ENCODE results near the gene ANAPC4. TPM values are rescaled to one million over a fixed set of nuclear protein-coding genes. Genes with fewer than 3 reads are reported as not detected.

ANAPC4 gene
- total and polyA plus RNA-seq, 2 of the 4 experiments (the other 2 are of a cell fraction) = 12.4 to 18.3 TPM

GRCh38 chr4:25345744-25346143 lies 31.3 kb upstream of the ANAPC4 start:
- intact Hi-C loops (cut with micrococcal nuclease) = no loop called here
- no TSS peak for BruUV-seq (replicated peaks)
- TF ChIP-seq POLR2A (IDR thresholded peaks at IDR 0.05; ENCODE audit: low read depth, low read length) = no peak
- TF ChIP-seq BHLHE40 (IDR thresholded peaks at IDR 0.05; ENCODE audit: low read depth, low read length) = no peak
- no peak for TF ChIP-seq RCOR1 (IDR thresholded peaks at IDR 0.05; ENCODE audit: insufficient replicate concordance, low read length)
- no peak for TF ChIP-seq MXI1 (IDR thresholded peaks at IDR 0.05; ENCODE audit: borderline replicate concordance, low read depth, low read length)
- TF ChIP-seq CHD1 (IDR thresholded peaks at IDR 0.05; ENCODE audit: low read depth, low read length) = no peak
- no peak for TF ChIP-seq CTCF (conservative IDR thresholded peaks at IDR 0.05; ENCODE audit: low read depth, low read length)
- no peak for TF ChIP-seq FOS (IDR thresholded peaks at IDR 0.05; ENCODE audit: low read depth, low read length)
- no peak for TF ChIP-seq ELK1 (IDR thresholded peaks at IDR 0.05; ENCODE audit: borderline replicate concordance, low read depth, low read length)
- no peak for TF ChIP-seq MAFK (IDR thresholded peaks at IDR 0.05; ENCODE audit: low read depth, low read length)
- TF ChIP-seq NFE2L2 (IDR thresholded peaks at IDR 0.05; ENCODE audit: low read depth, low read length) = no peak
- TF ChIP-seq SMC3 (IDR thresholded peaks at IDR 0.05; ENCODE audit: low read depth, low read length) = no peak
- TF ChIP-seq CEBPB (IDR thresholded peaks at IDR 0.05; ENCODE audit: low read depth, low read length) = no peak
- TF ChIP-seq RFX5 (IDR thresholded peaks at IDR 0.05; ENCODE audit: low read depth, low read length) = no peak
- no peak for TF ChIP-seq RAD21 (IDR thresholded peaks at IDR 0.05; ENCODE audit: low read length)
- no peak for TF ChIP-seq USF2 (IDR thresholded peaks at IDR 0.05; ENCODE audit: low read depth, low read length)
- no peak for TF ChIP-seq MAZ (IDR thresholded peaks at IDR 0.05; ENCODE audit: borderline replicate concordance, low read depth, low read length)

More at GRCh38 chr4:25345744-25346143, 31.3 kb upstream of the ANAPC4 start:
- Histone ChIP-seq H2BK15ac (ENCODE audit: low read depth, low read length) (no peak overlapping the region), H3K23ac (ENCODE audit: low read depth, low read length) (no peak overlapping the region), H3K4me2 (ENCODE audit: low read depth, low read length) (no peak overlapping the region), H3K18ac (ENCODE audit: low read depth, low read length) (no peak overlapping the region), H2AFZ (replicated peaks; ENCODE audit: low read length, poor library complexity) (no peak overlapping the region), H2AK5ac (ENCODE audit: low read depth, low read length) (no peak overlapping the region), H4K20me1 (ENCODE audit: insufficient read depth, low read length) (no peaks in the 10 kb centered on the region), H3K4me3 (ENCODE audit: insufficient read depth, low read depth, low read length) (no peak overlapping the region), H3K27me3 (ENCODE audit: control insufficient read depth, insufficient read depth, low read length) (no peaks in the 10 kb centered on the region), H3K9me1 (ENCODE audit: insufficient read depth, low read length) (no peaks in the 10 kb centered on the region; the same call in 1 of the 2 replicates), H3K4me1 (ENCODE audit: control insufficient read depth, insufficient read depth, low read length) (no peaks in the 10 kb centered on the region), H3K14ac (replicated peaks; ENCODE audit: low read depth, low read length) (no peak overlapping the region; the same call in 1 of the 2 replicates), H3K36me3 (ENCODE audit: control insufficient read depth, insufficient read depth, low read length) (0 out of 2 replicates have a peak, but pooled peaks cover 2% of the 10 kb centered on the region), H3K4ac (ENCODE audit: low read depth, low read length) (no peak overlapping the region), H4K5ac (ENCODE audit: low read depth, low read length) (no peak overlapping the region), H4K8ac (ENCODE audit: low read depth in 2 of 2, low read length in 2 of 2) (no peak overlapping the region), H3K27ac (ENCODE audit: insufficient read depth, low read length) (no peak overlapping the region), H3K56ac (ENCODE audit: extremely low read depth, insufficient read depth, low read length) (no peak overlapping the region), H2AK9ac (replicated peaks; ENCODE audit: low read depth, low read length, poor library complexity) (no peak overlapping the region), H3K9me3 (ENCODE audit: control insufficient read depth, insufficient read depth, low read length) (no peaks in the 10 kb centered on the region), H2BK5ac (ENCODE audit: low read depth, low read length, poor library complexity, severe bottlenecking) (no peak overlapping the region), H2BK20ac (ENCODE audit: low read depth, low read length) (no peak overlapping the region), H3K9ac (ENCODE audit: low read depth, low read length) (no peak overlapping the region), H4K91ac (ENCODE audit: insufficient read depth, low read depth, low read length) (no peak overlapping the region), H2BK120ac (ENCODE audit: low read depth, low read length) (no peak overlapping the region), H3K79me1 (ENCODE audit: low read depth in 1 of 2, low read length in 2 of 2) (peaks cover 0 to 2% of the 10 kb centered on the region in 2 experiments; a peak in 3 of 4 replicates)
- ATAC-seq (ENCODE audit: low read depth) (no peak), DNase-seq (no peak)
- in situ Hi-C loops (cut with MboI; ENCODE audit: low sequenced_read_pairs) = no loop called here
- ChIA-PET POLR2A (ENCODE audit: unreplicated experiment) (no interaction called here), CTCF (interaction anchor here (0.6 to 1.0 kb wide), 2 partner anchors 34 to 417 kb away, joined by 3 to 6 read pairs; no protein-coding TSS in a partner anchor)
- dilution Hi-C loops (cut with HindIII; ENCODE audit: low sequenced_read_pairs, unreplicated experiment) = no loop called here
- WGBS, 2 experiments (ENCODE audit: extremely low coverage in 2 of 2, insufficient read length in 1 of 2) = 92% methylated on average over 2 of the region's 5 CpGs; no CpG with 5 or more reads in 1 of the 2 experiments
